Body of pancreas (tissue), 4 donors: ENCODE results near the gene CEACAM1. TPM values are rescaled to one million over a fixed set of nuclear protein-coding genes. Genes with fewer than 3 reads are reported as not detected.

Experiments used
- ATAC-seq: fragments of 150-250 bp; one replicate; pipeline ENCODE4 v1.9.1; 2016
- DNase-seq, 4 donors: peaks; one replicate each; pipeline ENCODE4 v3.0.0-alpha.2; 2019
- H3K27ac ChIP-seq, 4 donors: fragments of 200-600 bp; sonication (generic); 1 replicate in 3 of 4; 2 replicates in 1 of 4; pipeline versions ENCODE4 v1.5.1 to v1.6.1; 2016 to 2019; ENCODE audit warnings: mild to moderate bottlenecking in 1 of 4, mixed read lengths in 1 of 4, moderate library complexity in 1 of 4
- H3K27me3 ChIP-seq, 2 donors: fragments of 200-600 bp; sonication (generic); one replicate each; pipeline ENCODE4 v1.6.0; 2016; ENCODE audit warnings: mild to moderate bottlenecking in 1 of 2
- H3K36me3 ChIP-seq, 2 donors: fragments of 200-600 bp; sonication (generic); replicated peaks in 1 of 2; 2 replicates each; pipeline ENCODE4 v1.5.1; 2016; ENCODE audit warnings: low read depth in 2 of 2; ENCODE audit not compliant: insufficient read depth in 1 of 2
- H3K4me1 ChIP-seq: fragments of 200-600 bp; sonication (generic); one replicate; pipeline ENCODE4 v1.6.0; 2016
- H3K4me3 ChIP-seq, 2 donors: fragments of 200-600 bp; sonication (generic); 1 replicate in 1 of 2; 2 replicates in 1 of 2; pipeline ENCODE4 v1.5.1; 2016 to 2019
- H3K9me3 ChIP-seq, 3 donors: fragments of 200-600 bp; sonication (generic); 1 replicate in 2 of 3; 2 replicates in 1 of 3; pipeline ENCODE4 v1.5.1; 2016
- POLR2A ChIP-seq, 3 donors: fragments of 450-650 bp; IDR thresholded peaks; one replicate each; pipeline ENCODE4 v1.6.1; 2016; ENCODE audit warnings: antibody characterized with exemption in 3 of 3, mild to moderate bottlenecking in 2 of 3
- WGBS, 2 donors: methylation state at CpG; one replicate each; pipeline ENCODE4 v1.1.5; 2017; 5-methylcytosine and 5-hydroxymethylcytosine counted together
- intact Hi-C: fragments of 100-400 bp; cut with DNase I; formaldehyde crosslinking; loops from one replicate; pipeline ENCODE4 v1.15.1; 2023
- total RNA-seq, 2 donors: library from RNA; depleted of rRNA; stranded (reverse); fragments of >200 nt; gene quantifications; one replicate each; pipeline ENCODE4 v1.1.0, GENCODE V29; 2016
- TF ChIP-seq, protein P1 (sequence below), 7 experiments: fragments of 450-650 bp in 4 of 7; fragments of 200-600 bp in 3 of 7; sonication (generic) in 3 of 7; IDR thresholded peaks; one replicate each; pipeline ENCODE4 v1.5.1; 2016 to 2019; ENCODE audit warnings: antibody characterized with exemption in 7 of 7

The CEACAM1 gene
- total RNA-seq, 2 donors from 2014 or later = 1.8 to 2.3 TPM

DNA sequence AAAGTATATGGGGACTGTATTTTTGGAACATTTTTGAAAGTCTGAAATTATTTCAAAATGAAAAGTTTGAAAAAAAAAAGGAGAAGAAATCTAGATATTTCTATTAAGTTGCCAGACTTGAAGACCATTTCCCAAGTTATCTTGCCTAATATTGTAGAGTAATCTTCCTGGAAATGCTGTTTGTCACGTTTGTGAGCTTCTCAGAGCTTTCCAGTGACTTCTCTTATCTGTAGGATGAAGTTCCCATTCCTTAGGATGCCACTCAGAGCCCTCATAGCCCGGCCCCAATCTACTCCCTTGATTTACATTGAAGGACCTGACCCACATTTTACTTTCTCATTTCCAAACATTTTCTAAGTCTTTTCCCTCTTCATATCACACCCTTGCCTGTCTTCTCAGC is 42.8 kb upstream of the CEACAM1 start:
- Histone ChIP-seq H3K4me3 (no peak overlapping the region), H3K27ac (no peak overlapping the region), H3K36me3 (no peaks in the 10 kb centered on the region), H3K9me3 (no peaks in the 10 kb centered on the region), H3K27me3 (no peaks in the 10 kb centered on the region), H3K4me1 (no peaks in the 10 kb centered on the region)
- intact Hi-C loops = no loop called here
- no peak for ATAC-seq
- TF ChIP-seq, protein P1, sequence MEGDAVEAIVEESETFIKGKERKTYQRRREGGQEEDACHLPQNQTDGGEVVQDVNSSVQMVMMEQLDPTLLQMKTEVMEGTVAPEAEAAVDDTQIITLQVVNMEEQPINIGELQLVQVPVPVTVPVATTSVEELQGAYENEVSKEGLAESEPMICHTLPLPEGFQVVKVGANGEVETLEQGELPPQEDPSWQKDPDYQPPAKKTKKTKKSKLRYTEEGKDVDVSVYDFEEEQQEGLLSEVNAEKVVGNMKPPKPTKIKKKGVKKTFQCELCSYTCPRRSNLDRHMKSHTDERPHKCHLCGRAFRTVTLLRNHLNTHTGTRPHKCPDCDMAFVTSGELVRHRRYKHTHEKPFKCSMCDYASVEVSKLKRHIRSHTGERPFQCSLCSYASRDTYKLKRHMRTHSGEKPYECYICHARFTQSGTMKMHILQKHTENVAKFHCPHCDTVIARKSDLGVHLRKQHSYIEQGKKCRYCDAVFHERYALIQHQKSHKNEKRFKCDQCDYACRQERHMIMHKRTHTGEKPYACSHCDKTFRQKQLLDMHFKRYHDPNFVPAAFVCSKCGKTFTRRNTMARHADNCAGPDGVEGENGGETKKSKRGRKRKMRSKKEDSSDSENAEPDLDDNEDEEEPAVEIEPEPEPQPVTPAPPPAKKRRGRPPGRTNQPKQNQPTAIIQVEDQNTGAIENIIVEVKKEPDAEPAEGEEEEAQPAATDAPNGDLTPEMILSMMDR (IDR thresholded peaks at IDR 0.05) = no peak
- TF ChIP-seq POLR2A (IDR thresholded peaks at IDR 0.05) = no peak
- WGBS, 2 donors = 46 to 52% methylated on average over 2 of the region's 2 CpGs
- DNase-seq = no peak

DNA sequence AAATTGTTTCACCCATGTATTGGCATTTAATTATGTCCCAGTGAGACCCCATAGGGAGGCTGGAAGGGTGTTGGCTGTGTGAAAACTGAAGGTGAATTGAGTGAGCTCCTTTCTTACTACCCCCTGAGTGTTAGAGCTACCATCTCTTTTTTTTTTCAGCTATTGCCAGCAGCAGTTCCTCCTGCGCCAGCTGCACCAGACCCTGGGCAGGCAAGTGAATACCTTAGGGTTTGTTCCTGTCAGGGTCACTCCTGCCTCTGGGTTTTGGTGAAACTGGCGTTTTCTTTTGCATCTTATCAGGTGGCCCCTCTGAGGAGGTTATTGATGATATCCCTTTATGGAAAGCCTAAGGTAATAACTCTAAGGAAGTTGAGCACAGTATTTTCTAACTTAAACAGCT is 40.9 kb upstream of the CEACAM1 start:
- no peaks in the 10 kb centered on the region for H3K27me3 ChIP-seq
- no peak overlapping the region for H3K4me3 ChIP-seq
- 61% methylated on average over 2 of the region's 2 CpGs for WGBS, 2 donors
- H3K27ac ChIP-seq = no peak overlapping the region
- H3K4me1 ChIP-seq = no peaks in the 10 kb centered on the region
- ATAC-seq = no peak
- no peaks in the 10 kb centered on the region for H3K36me3 ChIP-seq
- H3K9me3 ChIP-seq = no peaks in the 10 kb centered on the region
- no peak for DNase-seq
- no peak for TF ChIP-seq POLR2A (IDR thresholded peaks at IDR 0.05)
- intact Hi-C loops = no loop called here

DNA sequence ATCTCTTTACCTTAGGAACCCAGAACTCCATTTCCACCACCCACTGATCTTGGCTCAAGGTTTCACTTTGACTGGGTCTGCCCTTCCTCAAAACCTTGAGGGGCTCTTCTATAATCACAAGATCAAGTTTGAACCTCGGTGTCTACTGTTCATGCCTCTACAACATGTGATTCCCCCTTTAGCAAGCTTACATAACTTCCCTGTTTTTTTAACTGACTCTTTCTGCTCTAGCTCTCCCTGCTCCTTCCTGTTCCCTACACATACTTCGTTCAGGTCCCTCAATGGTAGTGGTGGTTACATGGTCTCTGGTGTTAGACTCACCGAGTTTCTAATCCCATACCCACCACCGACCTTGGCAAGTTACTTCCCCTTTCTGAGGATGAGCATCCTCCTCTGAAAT is 39.7 kb upstream of the CEACAM1 start:
- Histone ChIP-seq H3K36me3 (no peaks in the 10 kb centered on the region), H3K4me1 (no peaks in the 10 kb centered on the region), H3K9me3 (no peaks in the 10 kb centered on the region), H3K4me3 (no peak overlapping the region), H3K27ac (no peak overlapping the region), H3K27me3 (no peaks in the 10 kb centered on the region)
- intact Hi-C loops = no loop called here
- DNase-seq = no peak
- no peak for ATAC-seq
- TF ChIP-seq POLR2A (IDR thresholded peaks at IDR 0.05) = no peak
- TF ChIP-seq, protein P1 (IDR thresholded peaks at IDR 0.05) = no peak
- WGBS, 2 donors = 43 to 55% methylated on average over 4 of the region's 4 CpGs

DNA sequence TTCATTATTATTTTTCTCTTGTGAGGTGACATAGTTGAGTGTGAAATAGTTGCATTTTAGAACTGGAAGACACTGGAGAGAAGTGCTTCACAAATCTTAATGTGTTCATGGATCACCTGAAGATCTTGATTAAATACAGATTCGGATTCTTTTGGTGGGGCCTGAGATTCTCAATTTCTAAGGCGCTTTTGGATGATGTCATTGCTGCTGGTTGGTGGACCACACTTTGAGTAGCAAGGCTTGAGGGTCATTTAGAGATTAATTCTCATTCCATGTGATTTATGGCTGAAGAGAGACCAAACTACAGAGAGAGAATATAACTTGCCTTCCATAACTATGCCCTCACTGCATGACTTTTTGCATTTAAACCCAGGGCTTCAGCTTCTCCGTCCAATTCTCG is 39.3 kb upstream of the CEACAM1 start:
- H3K27me3 ChIP-seq = no peaks in the 10 kb centered on the region
- no peaks in the 10 kb centered on the region for H3K4me1 ChIP-seq
- H3K9me3 ChIP-seq = no peaks in the 10 kb centered on the region
- TF ChIP-seq, protein P1 (IDR thresholded peaks at IDR 0.05) = no peak
- no peak for TF ChIP-seq POLR2A (IDR thresholded peaks at IDR 0.05)
- intact Hi-C loops = no loop called here
- ATAC-seq = no peak
- no peaks in the 10 kb centered on the region for H3K36me3 ChIP-seq
- WGBS, 2 donors = 76 to 80% methylated on average over 4 of the region's 4 CpGs
- no peak overlapping the region for H3K4me3 ChIP-seq
- DNase-seq = no peak
- no peak overlapping the region for H3K27ac ChIP-seq

DNA sequence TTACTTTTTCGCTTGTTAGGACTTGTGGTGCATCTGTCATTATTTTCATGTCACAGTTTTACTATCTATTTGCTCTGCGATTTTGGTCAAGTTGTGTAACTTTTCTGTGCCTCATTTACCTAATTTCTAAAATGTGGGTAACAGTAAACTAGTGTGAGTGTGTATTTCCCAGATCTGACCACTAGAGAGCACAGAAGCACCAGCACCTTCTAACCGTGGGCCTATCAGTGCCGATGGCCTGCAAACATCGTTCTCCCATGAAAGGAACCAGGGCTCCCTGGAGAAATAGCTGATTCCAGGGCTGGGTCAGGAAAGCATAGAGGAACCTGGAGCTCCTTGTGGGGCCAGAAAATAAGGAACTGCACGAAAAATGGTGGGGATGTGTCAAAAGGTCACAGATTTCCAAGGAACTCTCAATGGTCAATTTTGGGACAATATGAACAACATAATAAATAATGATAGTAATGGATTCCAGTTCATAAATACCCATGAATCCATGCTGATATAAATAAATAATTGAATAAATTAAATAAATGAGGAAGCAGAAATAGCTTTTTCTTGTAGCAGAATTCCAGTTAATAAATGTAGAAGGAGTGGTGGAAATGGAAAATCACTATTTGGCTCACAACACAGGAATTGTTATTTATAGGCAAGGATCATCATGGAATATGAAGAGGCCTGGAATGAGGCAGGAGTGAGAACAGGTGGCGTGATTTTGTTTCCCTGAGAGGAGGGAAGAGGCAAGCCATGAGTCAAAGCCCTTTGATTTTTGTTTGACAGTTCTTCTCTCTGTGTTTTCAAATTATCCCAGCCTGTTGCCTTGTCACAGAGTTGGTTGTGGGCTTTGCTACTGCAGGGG is 35.3 kb upstream of the CEACAM1 start:
- ATAC-seq (peak; percentile 71), DNase-seq (peak; percentile 19 to 50 (median 42))
- Histone ChIP-seq H3K27ac (no peak overlapping the region), H3K9me3 (no peaks in the 10 kb centered on the region), H3K4me3 (no peak overlapping the region), H3K36me3 (no peaks in the 10 kb centered on the region), H3K27me3 (no peaks in the 10 kb centered on the region), H3K4me1 (no peaks in the 10 kb centered on the region)
- intact Hi-C loops = no loop called here
- no peak for TF ChIP-seq POLR2A (IDR thresholded peaks at IDR 0.05)
- TF ChIP-seq, protein P1 (IDR thresholded peaks at IDR 0.05) = peak in 6 of 7 experiments; percentile 43 to 63 (median 56)
- 9 to 11% methylated on average over 7 of the region's 7 CpGs for WGBS, 2 donors
